ENCODE measurements around the gene B2M. TPM values are rescaled to one million over a fixed set of nuclear protein-coding genes. Genes with fewer than 3 reads are reported as not detected.
"Not testable (repeated sequence)": the region's sequence is repeated elsewhere in the genome, so short reads cannot be mapped to it uniquely, and the experiment has no call there.

Gene B2M
- total RNA-seq, 2 experiments from 2014 or later = 7,848 to 8,493 TPM

GRCh38 chr15:44676676-44677075 is 34.6 kb upstream of the B2M start:
- peak; percentile 45 for ATAC-seq (ENCODE audit: low read depth)
- no peak for DNase-seq
- Mint-ChIP-seq H3K9me3 (no peaks in the 10 kb centered on the region), H3K4me1 (peaks cover 61% of the 10 kb centered on the region), H3K4me3 (peak overlapping the region; percentile 73), H3K27me3 (no peaks in the 10 kb centered on the region), H3K36me3 (peaks cover 22% of the 10 kb centered on the region), H3K27ac (peak overlapping the region; percentile 85)
- POLR2A ChIA-PET = interaction anchor here (1.2 to 11.3 kb wide), 11 partner anchors 7 to 60 kb away, joined by 3 to 427 read pairs (median 9); partner anchors contain the start of genes B2M, PATL2, SPG11 and TRIM69

DNA sequence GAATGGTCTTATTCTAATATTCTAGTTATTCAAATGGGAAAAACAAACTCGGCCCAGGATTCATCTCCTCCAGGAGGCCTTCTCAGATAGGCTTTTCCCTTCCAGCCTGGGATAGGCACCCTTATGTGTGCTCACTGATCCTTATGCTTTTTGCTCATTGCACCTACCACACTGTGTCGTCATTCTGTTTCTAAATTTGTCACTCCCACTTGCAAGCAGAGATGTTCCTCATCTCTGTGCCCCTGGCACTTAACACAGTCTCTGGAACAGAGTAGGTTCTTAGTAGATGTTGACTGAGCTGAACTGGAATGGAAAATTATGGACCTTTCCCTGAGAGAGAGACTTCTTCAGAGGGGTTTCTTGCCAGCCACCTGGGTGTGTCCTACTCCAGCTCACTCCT is 29.1 kb upstream of the B2M start:
- peaks cover 7% of the 10 kb centered on the region for H3K9me3 Mint-ChIP-seq

GRCh38 chr15:44682809-44683682 is 28.3 kb upstream of the B2M start:
- Mint-ChIP-seq H3K4me1 (peaks cover 69% of the 10 kb centered on the region), H3K4me3 (peak overlapping the region; percentile 72), H3K9me3 (peaks cover 11% of the 10 kb centered on the region), H3K36me3 (peaks cover 43% of the 10 kb centered on the region), H3K27ac (peak overlapping the region; percentile 88)
- H3K27me3 Mint-ChIP-seq = not testable (repeated sequence)
- peak; percentile 77 for DNase-seq
- POLR2A ChIA-PET = interaction anchor here (1.0 to 11.3 kb wide), 10 partner anchors 9 to 55 kb away, joined by 3 to 427 read pairs (median 7); partner anchors contain the start of genes B2M, PATL2, SPG11 and TRIM69
- ATAC-seq (ENCODE audit: low read depth) = peak; percentile 63

More for the DNA sequence above, 29.1 kb upstream of the B2M start:
- Mint-ChIP-seq H3K4me1 (peaks cover 69% of the 10 kb centered on the region), H3K27ac (peak overlapping the region; percentile 88), H3K4me3 (peak overlapping the region; percentile 72), H3K36me3 (peaks cover 37% of the 10 kb centered on the region), H3K27me3 (no peaks in the 10 kb centered on the region)
- ATAC-seq (ENCODE audit: low read depth) = no peak
- DNase-seq = no peak
- POLR2A ChIA-PET = interaction anchor here (1.0 to 11.3 kb wide), 8 partner anchors 10 to 56 kb away, joined by 3 to 427 read pairs (median 12); partner anchors contain the start of genes B2M, PATL2, SPG11 and TRIM69

- not testable (repeated sequence) for DNase-seq; ATAC-seq (ENCODE audit: low read depth); H3K4me3 Mint-ChIP-seq; H3K27me3 Mint-ChIP-seq
- POLR2A ChIA-PET = interaction anchor here (0.7 to 6.0 kb wide), 5 partner anchors 12 to 401 kb away, joined by 3 to 61 read pairs (median 4); partner anchors contain the start of genes B2M, GOLM2, PATL2 and SPG11
- peaks cover 36% of the 10 kb centered on the region for H3K4me1 Mint-ChIP-seq
- H3K36me3 Mint-ChIP-seq = peaks cover 32% of the 10 kb centered on the region
- H3K9me3 Mint-ChIP-seq = peaks cover 18% of the 10 kb centered on the region
- peak overlapping the region; percentile 75 for H3K27ac Mint-ChIP-seq
These were observed 22.0 kb upstream of the B2M start for GRCh38 chr15:44689318-44689717.

GRCh38 chr15:44690245-44690644 is 21.1 kb upstream of the B2M start:
- Mint-ChIP-seq H3K4me1 (peaks cover 37% of the 10 kb centered on the region), H3K4me3 (peak overlapping the region; percentile 29), H3K36me3 (peaks cover 31% of the 10 kb centered on the region), H3K9me3 (peaks cover 15% of the 10 kb centered on the region), H3K27ac (peak overlapping the region; percentile 73)
- H3K27me3 Mint-ChIP-seq, DNase-seq: not testable (repeated sequence)
- peak; percentile 87 for ATAC-seq (ENCODE audit: low read depth)
- POLR2A ChIA-PET = interaction anchor here (0.6 to 6.0 kb wide), 9 partner anchors 11 to 477 kb away, joined by 3 to 61 read pairs (median 4); partner anchors contain the start of genes B2M, PATL2 and SPG11

DNA sequence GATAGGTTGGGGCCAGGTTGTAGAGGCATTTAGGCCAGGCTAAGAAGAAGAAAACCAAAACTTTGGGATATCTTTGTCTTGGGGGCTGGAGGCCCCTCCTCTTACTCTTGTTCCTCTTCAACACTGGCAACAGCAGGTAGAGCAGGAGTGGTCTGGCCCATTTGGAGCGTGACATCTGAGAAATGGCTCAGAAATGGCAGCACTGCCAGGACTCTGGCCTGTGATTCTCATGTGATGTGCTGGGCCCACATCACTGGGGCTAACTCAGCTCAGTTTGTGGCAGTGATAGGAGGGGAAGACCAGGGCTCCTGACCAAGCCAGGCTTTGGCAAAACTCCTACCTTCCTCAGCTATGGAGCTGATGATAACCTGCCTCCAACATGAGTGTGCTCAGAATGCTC is 18.7 kb upstream of the B2M start:
- H3K27me3 Mint-ChIP-seq = no peaks in the 10 kb centered on the region
- no peak for DNase-seq

GRCh38 chr15:44694416-44694815 is 16.9 kb upstream of the B2M start:
- peaks cover 8% of the 10 kb centered on the region for H3K36me3 Mint-ChIP-seq
- POLR2A ChIA-PET = interaction anchor here (1.1 to 1.9 kb wide), 4 partner anchors 11 to 28 kb away, joined by 3 to 5 read pairs (median 4); partner anchors contain the start of genes B2M and PATL2
- peaks cover under 1% of the 10 kb centered on the region for H3K9me3 Mint-ChIP-seq
- no peak overlapping the region for H3K27ac Mint-ChIP-seq
- no peaks in the 10 kb centered on the region for H3K27me3 Mint-ChIP-seq
- DNase-seq (no peak), ATAC-seq (ENCODE audit: low read depth) (no peak)
- no peak overlapping the region for H3K4me3 Mint-ChIP-seq
- peaks cover 20% of the 10 kb centered on the region for H3K4me1 Mint-ChIP-seq

More for the DNA sequence above, 18.7 kb upstream of the B2M start:
- POLR2A ChIA-PET = interaction anchor here (0.9 to 6.0 kb wide), 3 partner anchors 15 to 27 kb away, joined by 4 to 61 read pairs (median 61); partner anchors contain the start of genes B2M, PATL2 and SPG11
- Mint-ChIP-seq H3K9me3 (peaks cover 9% of the 10 kb centered on the region), H3K4me3 (no peak overlapping the region), H3K27ac (no peak overlapping the region), H3K4me1 (peaks cover 30% of the 10 kb centered on the region), H3K36me3 (peaks cover 19% of the 10 kb centered on the region)
- ATAC-seq (ENCODE audit: low read depth) = no peak

- Mint-ChIP-seq H3K27me3 (no peaks in the 10 kb centered on the region), H3K4me1 (peaks cover 16% of the 10 kb centered on the region), H3K4me3 (no peak overlapping the region), H3K36me3 (peaks cover 10% of the 10 kb centered on the region), H3K9me3 (peaks cover 1% of the 10 kb centered on the region), H3K27ac (no peak overlapping the region)
- POLR2A ChIA-PET = interaction anchor here (1.1 to 1.9 kb wide), 2 partner anchors 16 to 18 kb away, joined by 5 read pairs; partner anchors contain the start of genes B2M and PATL2
- DNase-seq (no peak), ATAC-seq (ENCODE audit: low read depth) (no peak)
These were observed 16.0 kb upstream of the B2M start for GRCh38 chr15:44695294-44695693.

GRCh38 chr15:44697014-44697413 is 14.3 kb upstream of the B2M start:
- peaks cover 20% of the 10 kb centered on the region for H3K4me1 Mint-ChIP-seq
- POLR2A ChIA-PET = interaction anchor here (1.7 to 3.7 kb wide), 2 partner anchors 14 to 34 kb away, joined by 5 to 10 read pairs; partner anchors contain the start of genes B2M, PATL2 and SPG11
- peaks cover 22% of the 10 kb centered on the region for H3K36me3 Mint-ChIP-seq
- H3K27ac Mint-ChIP-seq = no peak overlapping the region
- ATAC-seq (ENCODE audit: low read depth) = no peak
- no peak overlapping the region for H3K4me3 Mint-ChIP-seq
- DNase-seq = no peak
- H3K27me3 Mint-ChIP-seq = no peaks in the 10 kb centered on the region
- peaks cover 12% of the 10 kb centered on the region for H3K9me3 Mint-ChIP-seq

DNA sequence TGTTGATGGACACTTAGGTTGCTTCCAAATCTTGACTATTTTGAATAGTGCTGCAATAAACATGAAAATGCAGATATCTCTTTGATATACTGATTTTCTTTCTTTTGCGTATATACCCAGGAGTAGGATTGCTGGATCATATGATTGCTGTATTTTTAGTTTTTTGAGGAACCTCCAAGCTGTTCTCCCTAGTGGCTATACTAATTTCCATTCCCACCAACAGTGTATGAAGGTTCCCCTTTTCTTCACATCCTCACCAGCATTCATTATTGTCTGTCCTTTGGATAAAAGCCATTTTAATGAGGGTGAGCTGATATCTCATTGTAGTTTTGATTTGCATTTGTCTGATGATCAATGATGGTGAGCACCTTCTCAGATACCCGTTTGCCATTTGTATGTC is 12.7 kb upstream of the B2M start:
- Mint-ChIP-seq H3K27me3 (no peaks in the 10 kb centered on the region), H3K36me3 (peaks cover 28% of the 10 kb centered on the region), H3K9me3 (peaks cover 20% of the 10 kb centered on the region), H3K4me3 (no peak overlapping the region), H3K27ac (no peak overlapping the region), H3K4me1 (peaks cover 20% of the 10 kb centered on the region)
- POLR2A ChIA-PET = interaction anchor here (0.9 to 3.7 kb wide), 3 partner anchors 13 to 35 kb away, joined by 3 to 10 read pairs (median 5); partner anchors contain the start of genes B2M, PATL2 and SPG11
- ATAC-seq (ENCODE audit: low read depth) (no peak), DNase-seq (no peak)

GRCh38 chr15:44700676-44701075 is 10.6 kb upstream of the B2M start:
- Mint-ChIP-seq H3K36me3 (peaks cover 34% of the 10 kb centered on the region), H3K4me1 (peaks cover 12% of the 10 kb centered on the region), H3K9me3 (peaks cover 27% of the 10 kb centered on the region)
- H3K27ac Mint-ChIP-seq; H3K4me3 Mint-ChIP-seq; DNase-seq; POLR2A ChIA-PET; ATAC-seq (ENCODE audit: low read depth); H3K27me3 Mint-ChIP-seq: not testable (repeated sequence)

DNA sequence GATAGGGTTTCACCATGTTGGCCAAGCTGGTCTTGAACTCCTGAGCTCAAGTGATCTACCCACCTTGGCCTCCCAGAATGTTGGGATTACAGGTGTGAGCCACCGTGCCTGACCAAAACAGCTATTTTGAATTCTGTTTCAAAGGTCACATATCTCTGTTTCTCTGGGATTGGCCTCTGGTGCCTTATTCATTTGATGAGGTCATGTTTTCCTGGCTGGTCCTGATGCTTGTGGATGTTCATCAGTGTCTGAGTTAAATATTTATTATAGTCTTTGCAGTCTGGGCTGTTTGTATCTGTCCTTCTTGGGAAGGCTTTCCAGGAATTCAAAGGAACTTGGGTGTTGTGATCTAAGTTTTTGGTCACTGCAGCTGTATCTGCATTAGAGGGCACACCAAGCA is 5.3 kb upstream of the B2M start:
- Mint-ChIP-seq H3K27ac (no peak overlapping the region), H3K27me3 (no peaks in the 10 kb centered on the region), H3K36me3 (peaks cover 42% of the 10 kb centered on the region), H3K4me3 (no peak overlapping the region), H3K9me3 (peaks cover 20% of the 10 kb centered on the region), H3K4me1 (peaks cover 18% of the 10 kb centered on the region)
- ATAC-seq (ENCODE audit: low read depth) (no peak), DNase-seq (no peak)
- POLR2A ChIA-PET = interaction anchor here (18.2 to 24.8 kb wide), 3 partner anchors 24 to 39 kb away, joined by 427 to 1864 read pairs (median 1234); partner anchors contain the start of genes SPG11 and TRIM69

- peaks cover 20% of the 10 kb centered on the region for H3K9me3 Mint-ChIP-seq
- H3K4me3 Mint-ChIP-seq = no peak overlapping the region
- H3K27ac Mint-ChIP-seq = no peak overlapping the region
- POLR2A ChIA-PET = interaction anchor here (18.2 to 24.8 kb wide), 3 partner anchors 23 to 39 kb away, joined by 427 to 1864 read pairs (median 1234); partner anchors contain the start of genes SPG11 and TRIM69
- DNase-seq (no peak), ATAC-seq (ENCODE audit: low read depth) (no peak)
- H3K4me1 Mint-ChIP-seq = peaks cover 18% of the 10 kb centered on the region
- peaks cover 42% of the 10 kb centered on the region for H3K36me3 Mint-ChIP-seq
- no peaks in the 10 kb centered on the region for H3K27me3 Mint-ChIP-seq
These were observed 4.9 kb upstream of the B2M start for GRCh38 chr15:44706401-44706800.

Measured in activated naive CD8-positive, alpha-beta T cell treated with anti-CD3 and anti-CD28 coated beads, Interleukin-2, amount 10 ng/mL, durations not matched to agents 7 days and 5 days (primary cell).